Mammary epithelial cell (primary cell): ENCODE results near the gene NUP133.

Experiments used
- CTCF ChIP-seq, 2 donors: IDR thresholded peaks in 1 of 2; conservative IDR thresholded peaks in 1 of 2; 2 replicates each; pipeline ENCODE4 v1.5.1; 2011 to 2012; ENCODE audit warnings: inconsistent platforms in 2 of 2, low read length in 2 of 2, mild to moderate bottlenecking in 2 of 2, control low read depth in 1 of 2, low read depth in 1 of 2; ENCODE audit not compliant: insufficient read depth in 1 of 2; ENCODE audit errors: extremely low read depth in 1 of 2
- EZH2 ChIP-seq: IDR thresholded peaks from 2 replicates; pipeline ENCODE4 v1.6.1; 2012; ENCODE audit warnings: low read length, inconsistent platforms, borderline replicate concordance

- TF ChIP-seq CTCF (conservative IDR thresholded peaks at IDR 0.05 in 1 of 2, IDR thresholded peaks at IDR 0.05 in 1 of 2; ENCODE audit: extremely low read depth in 1 of 2, insufficient read depth in 1 of 2, low read depth in 1 of 2, low read length in 2 of 2) (no peak), EZH2 (no peak)
Measured at GRCh38 chr1:229457436-229457835, 50.7 kb downstream of the NUP133 start.
